Measurements from ENCODE around the gene DUSP9.
"Not testable (repeated sequence)": the region's sequence is repeated elsewhere in the genome, so short reads cannot be mapped to it uniquely, and the experiment has no call there.

DUSP9 gene

DNA sequence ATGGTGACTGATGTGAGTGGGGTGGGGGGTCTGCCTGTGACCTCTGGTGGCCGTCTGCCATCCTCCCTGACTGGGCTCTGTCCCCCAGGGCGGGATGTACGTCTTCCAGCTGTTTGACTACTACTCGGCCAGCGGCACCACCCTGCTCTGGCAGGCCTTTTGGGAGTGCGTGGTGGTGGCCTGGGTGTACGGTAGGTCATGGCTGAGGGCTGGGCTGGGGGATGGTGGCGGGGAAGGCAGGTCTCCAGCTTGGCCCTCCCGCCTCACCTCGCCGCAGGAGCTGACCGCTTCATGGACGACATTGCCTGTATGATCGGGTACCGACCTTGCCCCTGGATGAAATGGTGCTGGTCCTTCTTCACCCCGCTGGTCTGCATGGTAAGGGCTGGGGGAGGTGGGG, 47.3 kb downstream of the DUSP9 start:
- not testable (repeated sequence) for DNase-seq

DNA sequence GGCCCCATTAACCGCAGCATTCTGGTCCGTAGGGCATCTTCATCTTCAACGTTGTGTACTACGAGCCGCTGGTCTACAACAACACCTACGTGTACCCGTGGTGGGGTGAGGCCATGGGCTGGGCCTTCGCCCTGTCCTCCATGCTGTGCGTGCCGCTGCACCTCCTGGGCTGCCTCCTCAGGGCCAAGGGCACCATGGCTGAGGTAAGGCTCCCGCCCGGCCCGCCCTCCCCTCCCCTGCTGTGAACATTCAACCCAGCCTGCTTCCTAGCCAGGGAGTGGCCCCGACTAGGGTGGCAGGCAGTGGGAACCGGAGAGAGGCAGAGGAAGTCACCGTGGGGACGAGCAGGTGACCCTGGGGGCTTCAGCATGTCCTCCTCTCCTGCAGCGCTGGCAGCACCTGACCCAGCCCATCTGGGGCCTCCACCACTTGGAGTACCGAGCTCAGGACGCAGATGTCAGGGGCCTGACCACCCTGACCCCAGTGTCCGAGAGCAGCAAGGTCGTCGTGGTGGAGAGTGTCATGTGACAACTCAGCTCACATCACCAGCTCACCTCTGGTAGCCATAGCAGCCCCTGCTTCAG, 47.8 kb downstream of the DUSP9 start:
- no peak for DNase-seq

DNA sequence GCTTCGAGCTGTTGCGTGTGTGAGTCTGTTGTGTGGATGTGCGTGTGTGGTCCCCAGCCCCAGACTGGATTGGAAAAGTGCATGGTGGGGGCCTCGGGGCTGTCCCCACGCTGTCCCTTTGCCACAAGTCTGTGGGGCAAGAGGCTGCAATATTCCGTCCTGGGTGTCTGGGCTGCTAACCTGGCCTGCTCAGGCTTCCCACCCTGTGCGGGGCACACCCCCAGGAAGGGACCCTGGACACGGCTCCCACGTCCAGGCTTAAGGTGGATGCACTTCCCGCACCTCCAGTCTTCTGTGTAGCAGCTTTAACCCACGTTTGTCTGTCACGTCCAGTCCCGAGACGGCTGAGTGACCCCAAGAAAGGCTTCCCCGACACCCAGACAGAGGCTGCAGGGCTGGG, 49.1 kb downstream of the DUSP9 start:
- DNase-seq: no peak

DNA sequence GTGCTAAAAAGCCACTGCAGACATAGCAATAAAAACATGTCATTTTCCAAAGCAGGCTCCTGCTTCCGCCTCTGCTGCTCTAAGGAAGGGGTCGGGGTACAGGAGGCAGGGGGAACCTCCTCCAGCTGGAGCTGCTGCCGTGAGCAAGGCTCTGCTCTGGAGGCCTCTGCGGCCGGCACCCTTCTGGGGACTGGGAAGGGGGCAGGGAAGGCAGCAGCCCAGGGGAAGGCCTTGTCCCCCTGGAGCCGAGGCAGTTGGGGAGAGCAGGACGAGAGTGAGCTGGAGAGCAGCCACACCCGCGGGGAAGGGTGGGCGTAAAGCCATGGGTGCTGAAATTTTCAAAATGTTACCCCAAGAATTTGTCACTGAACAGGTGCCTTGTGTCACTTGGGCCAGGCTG, 49.5 kb downstream of the DUSP9 start:
- DNase-seq: not testable (repeated sequence)

DNA sequence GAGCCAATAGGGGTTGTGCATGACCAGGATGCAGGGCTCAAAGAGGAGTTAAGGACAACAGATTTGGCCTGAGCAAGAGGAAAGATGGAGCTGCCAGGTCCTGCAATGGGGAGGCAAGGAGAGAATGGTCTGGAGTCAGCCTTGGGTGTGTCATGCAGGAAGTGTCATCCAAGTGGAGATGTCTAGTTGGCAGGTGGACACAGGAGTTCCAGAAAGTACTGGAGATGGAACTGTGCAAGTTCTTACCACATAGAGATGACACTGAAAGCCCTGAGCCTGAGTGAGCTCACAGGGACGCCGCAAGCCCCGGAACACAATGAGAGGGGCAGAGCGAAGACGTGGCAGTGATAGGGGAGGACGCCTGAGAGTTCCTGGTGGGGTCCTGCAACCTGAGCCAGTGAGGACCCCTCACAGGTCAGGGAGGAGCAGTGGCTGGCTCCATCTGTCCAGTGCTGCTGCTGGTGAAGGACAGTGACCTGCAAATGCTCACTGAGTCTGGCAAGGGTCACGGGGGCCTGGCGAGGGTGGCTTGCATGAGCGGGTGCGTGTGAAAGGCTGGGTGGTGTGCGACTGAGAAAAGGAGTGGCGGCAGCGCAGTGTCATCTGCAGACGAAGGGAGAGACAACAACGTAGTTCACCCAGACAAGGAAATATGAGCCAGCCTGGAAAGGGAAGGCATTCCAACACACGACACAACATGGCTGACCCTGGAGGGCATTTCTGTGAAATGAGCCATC, 50.2 kb downstream of the DUSP9 start:
- DNase-seq: not testable (repeated sequence)

DNA sequence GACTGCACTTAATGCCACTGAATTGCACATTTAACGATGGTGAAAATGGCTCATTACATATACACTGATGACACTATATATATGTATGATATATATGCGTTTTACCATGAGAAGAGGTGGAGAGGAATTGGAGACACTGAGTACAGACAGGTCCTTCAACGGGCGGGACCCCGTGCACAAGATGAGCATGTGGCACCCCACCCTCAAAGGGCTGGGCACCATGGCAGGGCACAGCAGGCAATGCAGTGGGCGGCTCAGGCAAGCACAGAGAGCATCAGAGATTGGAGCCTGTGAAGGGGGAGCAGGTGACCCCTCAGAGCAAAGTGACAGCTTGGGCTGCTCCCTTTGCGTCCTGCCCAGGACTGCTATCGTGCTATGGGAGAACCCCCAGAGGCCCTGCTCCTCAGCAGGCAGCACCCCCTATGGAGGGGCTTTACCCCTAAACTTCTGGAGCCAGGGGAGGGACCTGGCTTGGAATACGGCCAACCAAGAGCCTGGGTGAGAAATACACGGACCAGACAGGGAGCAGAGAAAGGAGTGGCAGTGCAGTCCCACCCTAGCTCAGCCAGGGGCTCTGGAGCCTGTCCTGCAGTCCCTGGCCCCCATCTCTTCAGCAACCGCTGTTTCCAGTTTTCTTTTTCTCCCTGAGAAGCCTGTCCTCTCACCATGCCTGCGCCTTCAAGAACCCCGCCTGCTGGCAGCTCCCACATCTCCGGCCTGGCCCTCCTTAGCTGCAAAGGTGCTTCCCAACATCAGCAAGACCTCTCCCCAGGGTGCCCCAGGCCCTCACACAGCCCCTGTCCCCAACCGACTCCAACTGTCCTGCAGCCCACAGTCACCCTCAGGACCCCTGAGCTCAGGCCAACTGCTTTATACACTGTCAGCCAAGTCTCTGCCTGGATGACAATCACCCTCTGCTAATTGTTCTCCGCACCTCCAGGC, 51.2 kb downstream of the DUSP9 start:
- no peak for DNase-seq

DNA sequence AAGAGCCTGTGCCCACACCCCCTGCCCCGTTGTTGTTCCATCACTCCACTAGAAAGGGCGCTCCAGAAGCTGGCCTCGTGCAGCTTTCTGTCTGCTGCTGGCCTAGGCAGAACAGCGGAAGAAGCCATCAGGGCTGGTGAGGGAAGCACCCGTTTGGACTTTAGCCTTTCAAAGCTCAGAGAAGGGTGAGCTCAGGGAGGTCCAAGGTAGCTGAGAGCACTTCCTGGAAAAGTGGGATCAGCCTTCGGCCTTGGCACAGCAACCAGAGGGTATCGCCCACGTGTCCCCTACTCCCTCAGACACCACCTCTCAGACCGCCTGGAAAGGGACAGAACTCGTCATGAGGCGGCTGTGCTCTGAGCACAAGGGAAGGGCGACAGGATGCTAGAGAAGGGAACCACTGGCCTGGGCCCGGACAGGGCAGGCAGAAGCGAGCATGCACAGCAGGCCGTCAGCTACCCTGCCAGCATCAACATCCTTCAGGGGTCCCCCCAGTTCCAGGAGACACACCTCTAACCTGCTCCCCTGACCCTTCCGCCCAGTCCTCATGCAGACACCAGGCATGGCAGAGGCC, 52.3 kb downstream of the DUSP9 start:
- DNase-seq: not testable (repeated sequence)

DNA sequence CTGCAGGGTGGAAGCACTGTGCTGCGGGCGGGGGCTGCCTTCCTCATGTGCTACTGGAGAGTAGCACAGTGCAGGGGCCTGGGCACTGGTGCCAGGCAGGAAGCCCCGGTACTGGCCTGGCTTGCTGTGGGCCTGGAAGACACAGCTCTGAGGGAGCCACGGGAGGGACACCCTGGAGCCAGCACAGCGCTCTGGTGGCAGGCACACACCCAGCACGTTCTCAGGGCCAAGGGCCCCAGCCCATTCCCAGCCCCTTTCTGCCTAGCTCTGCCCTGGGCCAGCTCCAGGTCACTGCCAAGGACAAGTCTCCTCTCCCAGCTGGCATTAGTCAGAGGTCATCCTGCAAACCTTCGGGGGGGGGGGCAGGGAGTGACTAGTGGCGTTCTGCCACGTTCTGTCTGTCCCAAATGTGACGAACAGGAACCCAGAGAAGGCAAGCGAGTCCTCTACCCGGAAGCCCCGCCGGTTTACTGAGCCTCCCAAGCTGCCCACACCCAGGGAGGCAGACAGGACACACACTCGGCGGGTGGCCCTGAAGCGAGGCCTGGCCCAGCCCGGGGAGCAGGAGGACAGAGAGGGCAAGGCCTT, 52.9 kb downstream of the DUSP9 start:
- DNase-seq: not testable (repeated sequence)

DNA sequence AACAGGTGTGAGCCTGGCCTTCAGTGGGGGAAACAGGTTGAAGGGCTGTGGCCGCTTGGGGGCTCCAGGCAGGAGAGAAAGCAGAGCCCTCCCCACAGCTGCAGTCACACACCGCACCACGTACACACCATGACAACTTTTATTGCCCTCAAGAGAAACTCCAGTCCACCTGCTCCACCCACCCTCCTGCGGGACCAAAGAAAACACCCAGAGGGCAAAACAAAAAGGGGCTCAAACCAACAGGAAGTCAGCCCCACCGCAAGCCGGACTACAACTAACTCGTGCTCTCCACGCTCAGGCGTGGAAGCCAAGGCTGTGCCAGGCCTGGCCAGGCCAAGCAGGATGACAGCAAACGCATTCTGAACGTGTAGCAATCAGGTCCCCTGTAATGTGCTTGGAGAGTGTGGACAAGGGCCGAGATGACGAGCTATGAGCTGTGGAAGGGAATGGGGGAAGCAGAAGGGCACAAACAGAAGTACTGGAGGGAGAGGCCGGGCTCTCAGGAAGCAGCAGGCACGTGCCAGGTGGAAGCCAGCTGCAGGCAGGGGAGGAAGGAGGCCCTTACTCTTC, 53.5 kb downstream of the DUSP9 start:
- DNase-seq: no peak

Data from EL (cell line).